H1 (cell line): ENCODE data around the gene COL8A1. TPM values are rescaled to one million over a fixed set of nuclear protein-coding genes. Genes with fewer than 3 reads are reported as not detected.

Source experiments
- CTCF ChIA-PET: fragments of 300-600 bp; sonication (Branson Sonifier 250); formaldehyde crosslinking; loops from one replicate; lab custom pipeline; 2021; ENCODE audit not compliant: partially characterized antibody; lab: Charles Lee
- POLR2A ChIA-PET: fragments of 300-600 bp; sonication (Branson Sonifier 250); formaldehyde crosslinking; loops from one replicate; lab custom pipeline; 2021; ENCODE audit warnings: inconsistent platforms; ENCODE audit not compliant: partially characterized antibody; lab: Charles Lee
- DNase-seq, 2 experiments: peaks; one replicate each; pipeline versions ENCODE4 v3.0.0 to v3.0.0-alpha.2; 2010 to 2022; ENCODE audit warnings: low spot score in 2 of 2, low read depth in 1 of 2, mixed read lengths in 1 of 2
- FAIRE-seq: peaks from 2 replicates; lab custom pipeline; 2011; peaks lifted over from hg19 to GRCh38; lab: Jason Lieb, UNC
- H2AFZ ChIP-seq: 2 replicates; pipeline ENCODE4 v1.8.1; 2012; ENCODE audit warnings: low read length, inconsistent platforms
- H2AK5ac ChIP-seq: 2 replicates; pipeline ENCODE4 v1.6.1; 2013; ENCODE audit warnings: low read depth, low read length
- H2BK120ac ChIP-seq: replicated peaks from 2 replicates; pipeline ENCODE3; 2013; ENCODE audit warnings: low read depth, low read length, inconsistent platforms
- H2BK12ac ChIP-seq: 2 replicates; pipeline ENCODE4 v1.6.1; 2013; ENCODE audit warnings: low read depth, low read length
- H2BK15ac ChIP-seq: 2 replicates; pipeline ENCODE4 v1.6.1; 2013; ENCODE audit warnings: low read length
- H2BK20ac ChIP-seq: 2 replicates; pipeline ENCODE4 v1.6.1; 2013; ENCODE audit warnings: low read length
- H2BK5ac ChIP-seq: 2 replicates; pipeline ENCODE4 v1.6.1; 2013; ENCODE audit warnings: low read depth, low read length
- H3K14ac ChIP-seq: 2 replicates; pipeline ENCODE4 v1.6.1; 2013; ENCODE audit warnings: inconsistent platforms; ENCODE audit not compliant: insufficient read length
- H3K18ac ChIP-seq: 2 replicates; pipeline ENCODE4 v1.6.1; 2013; ENCODE audit warnings: low read length; ENCODE audit errors: extremely low read depth
- H3K23ac ChIP-seq: 2 replicates; pipeline ENCODE4 v1.6.1; 2013; ENCODE audit warnings: inconsistent platforms; ENCODE audit not compliant: insufficient read length
- H3K23me2 ChIP-seq: 2 replicates; pipeline ENCODE4 v1.6.1; 2013; ENCODE audit warnings: low read depth, low read length
- H3K27ac ChIP-seq: 2 replicates; pipeline ENCODE4 v1.6.1; 2011; ENCODE audit warnings: low read depth, low read length, inconsistent platforms
- H3K27me3 ChIP-seq, 4 experiments: replicated peaks in 1 of 4; 1 replicate in 1 of 4; 2 replicates in 3 of 4; pipeline versions ENCODE4 v1.6.1 to v1.8.1; 2011 to 2013; ENCODE audit warnings: low read length in 3 of 4, mild to moderate bottlenecking in 3 of 4, inconsistent platforms in 2 of 4, mixed read lengths in 2 of 4, moderate library complexity in 1 of 4; ENCODE audit not compliant: control insufficient read depth in 3 of 4, insufficient read depth in 3 of 4; ENCODE audit errors: extremely low read depth in 1 of 4
- H3K36me3 ChIP-seq, 4 experiments: 2 replicates each; pipeline versions ENCODE4 v1.6.1 to v1.8.1; 2011 to 2013; ENCODE audit warnings: mild to moderate bottlenecking in 4 of 4, low read length in 3 of 4, moderate library complexity in 2 of 4, control low read depth in 1 of 4, inconsistent platforms in 1 of 4; ENCODE audit not compliant: insufficient read depth in 4 of 4, control insufficient read depth in 2 of 4
- H3K4ac ChIP-seq: replicated peaks from 2 replicates; pipeline ENCODE3; 2013; ENCODE audit warnings: low read length, low read depth, mixed read lengths, inconsistent platforms; ENCODE audit not compliant: insufficient read length
- H3K4me1 ChIP-seq, 4 experiments: replicated peaks in 1 of 4; 1 replicate in 1 of 4; 2 replicates in 3 of 4; pipeline versions ENCODE4 v1.6.1 to v1.8.1; 2011 to 2013; ENCODE audit warnings: low read length in 3 of 4, inconsistent platforms in 2 of 4, mixed read lengths in 1 of 4; ENCODE audit not compliant: insufficient read depth in 4 of 4, control insufficient read depth in 3 of 4
- H3K4me2 ChIP-seq, 2 experiments: 2 replicates each; pipeline versions ENCODE4 v1.6.1 to v1.8.1; 2011 to 2013; ENCODE audit warnings: low read depth in 2 of 2, low read length in 2 of 2, control low read depth in 1 of 2, inconsistent platforms in 1 of 2, mild to moderate bottlenecking in 1 of 2; ENCODE audit not compliant: insufficient read depth in 1 of 2
- H3K4me3 ChIP-seq, 4 experiments: fragments of 200-600, 300-600 bp in 1 of 4; sonication (generic), shearing (Covaris generic), sonication (Bioruptor Twin) in 1 of 4; 2 replicates each; pipeline versions ENCODE4 v1.5.1 to v1.8.1; 2011 to 2016; ENCODE audit warnings: low read length in 4 of 4, low read depth in 3 of 4, control low read depth in 2 of 4, inconsistent platforms in 2 of 4, mild to moderate bottlenecking in 2 of 4, mixed read lengths in 1 of 4, moderate library complexity in 1 of 4; ENCODE audit not compliant: insufficient read depth in 2 of 4; ENCODE audit errors: extremely low read depth in 1 of 4
- H3K56ac ChIP-seq: replicated peaks from 2 replicates; pipeline ENCODE3; 2013; ENCODE audit warnings: low read depth, mild to moderate bottlenecking, mixed read lengths, low read length, inconsistent platforms; ENCODE audit not compliant: insufficient read length
- H3K79me1 ChIP-seq: 2 replicates; pipeline ENCODE4 v1.6.1; 2013; ENCODE audit warnings: low read depth, low read length, control low read depth
- H3K79me2 ChIP-seq, 2 experiments: 2 replicates each; pipeline versions ENCODE4 v1.6.1 to v1.8.1; 2012 to 2013; ENCODE audit warnings: low read length in 2 of 2, mild to moderate bottlenecking in 2 of 2, inconsistent platforms in 1 of 2; ENCODE audit not compliant: insufficient read depth in 2 of 2, control insufficient read depth in 1 of 2
- H3K9ac ChIP-seq, 4 experiments: replicated peaks in 1 of 4; 1 replicate in 1 of 4; 2 replicates in 3 of 4; pipeline versions ENCODE4 v1.6.1 to v1.8.1; 2011 to 2013; ENCODE audit warnings: low read depth in 3 of 4, low read length in 3 of 4, control low read depth in 2 of 4, mild to moderate bottlenecking in 2 of 4, moderate library complexity in 2 of 4, inconsistent platforms in 1 of 4; ENCODE audit errors: extremely low read depth in 1 of 4
- H3K9me3 ChIP-seq, 2 experiments: 2 replicates each; pipeline versions ENCODE4 v1.6.1 to v1.8.1; 2012 to 2013; ENCODE audit warnings: mild to moderate bottlenecking in 2 of 2, moderate library complexity in 2 of 2, control low read depth in 1 of 2, inconsistent platforms in 1 of 2, low read depth in 1 of 2, low read length in 1 of 2, mixed read lengths in 1 of 2; ENCODE audit not compliant: insufficient read depth in 2 of 2
- H4K20me1 ChIP-seq, 2 experiments: replicated peaks in 1 of 2; 2 replicates each; pipeline versions ENCODE3 to v1.8.1; 2011 to 2013; ENCODE audit warnings: inconsistent platforms in 2 of 2, low read length in 2 of 2, mild to moderate bottlenecking in 1 of 2; ENCODE audit not compliant: insufficient read depth in 2 of 2, control insufficient read depth in 1 of 2
- H4K5ac ChIP-seq: 2 replicates; pipeline ENCODE4 v1.6.1; 2013; ENCODE audit warnings: low read length, low read depth, mixed read lengths, inconsistent platforms; ENCODE audit not compliant: insufficient read length
- H4K8ac ChIP-seq: 2 replicates; pipeline ENCODE4 v1.8.0; 2013; ENCODE audit warnings: mild to moderate bottlenecking, moderate library complexity, low read length, inconsistent platforms; ENCODE audit not compliant: insufficient read depth; ENCODE audit errors: extremely low read depth
- H4K91ac ChIP-seq: replicated peaks from 2 replicates; pipeline ENCODE3; 2013; ENCODE audit warnings: low read length, mixed read lengths, inconsistent platforms; ENCODE audit not compliant: insufficient read length
- FOSL1 ChIP-seq: IDR thresholded peaks from 2 replicates; pipeline ENCODE4 v1.6.1; 2011; ENCODE audit warnings: mild to moderate bottlenecking, low read depth, low read length, moderate library complexity; ENCODE audit not compliant: insufficient read depth
- JUN ChIP-seq: IDR thresholded peaks from 2 replicates; pipeline ENCODE4 v1.6.1; 2011; ENCODE audit warnings: low read depth, mild to moderate bottlenecking, improper control_type of control experiment, low read length
- KDM5A ChIP-seq: fragments of 200-600 bp; IDR thresholded peaks from 2 replicates; pipeline ENCODE4 v1.7.1; 2012; ENCODE audit warnings: mild to moderate bottlenecking, low read length, inconsistent platforms, mixed read lengths
- MAX ChIP-seq: IDR thresholded peaks from 2 replicates; pipeline ENCODE4 v1.6.1; 2012; ENCODE audit warnings: inconsistent platforms
- PHF8 ChIP-seq: fragments of 200-600 bp; sonication (generic); conservative IDR thresholded peaks from 2 replicates; pipeline ENCODE4 v1.7.1; 2012; ENCODE audit warnings: low read depth, mild to moderate bottlenecking, inconsistent platforms, low read length, moderate library complexity
- RNF2 ChIP-seq: fragments of 200-900, 300-1000 bp; sonication (generic); IDR thresholded peaks from 2 replicates; pipeline ENCODE4 v1.7.1; 2016; ENCODE audit warnings: borderline replicate concordance, low read depth, mild to moderate bottlenecking, antibody characterized with exemption, low read length; ENCODE audit not compliant: poor library complexity, severe bottlenecking; ENCODE audit errors: missing control alignments
- ZNF274 ChIP-seq: IDR thresholded peaks from 2 replicates; pipeline ENCODE4 v1.7.0; 2012; ENCODE audit warnings: low read length, borderline replicate concordance; ENCODE audit errors: extremely low read depth
- WGBS, 2 experiments: shearing (Covaris generic) in 1 of 2; methylation state at CpG; one replicate each; pipeline versions ENCODE4 v1.1.6 to v1.1.7; 2013 to 2015; ENCODE audit warnings: low lambda C conversion rate in 2 of 2, mixed read lengths in 2 of 2, inconsistent platforms in 1 of 2, low coverage in 1 of 2, missing lambda C conversion rate in 1 of 2; ENCODE audit not compliant: insufficient replicate concordance in 2 of 2, insufficient coverage in 1 of 2, insufficient read length in 1 of 2; ENCODE audit errors: extremely low coverage in 1 of 2, missing lambda C conversion rate in 1 of 2; 5-methylcytosine and 5-hydroxymethylcytosine counted together
- polyA plus RNA-seq, 7 experiments: library from polyadenylated mRNA; depleted of rRNA in 3 of 7; stranded (reverse) in 5 of 7; unstranded in 2 of 7; fragments of >200 nt in 5 of 7; fragments of 200-250 nt in 2 of 7; gene quantifications; 1 replicate in 5 of 7; 2 replicates in 1 of 7; 4 replicates in 1 of 7; pipeline versions ENCODE4 v1.2.1 to v1.2.3, GENCODE V29; 2011 to 2013; ENCODE audit warnings: missing spikeins in 2 of 7, mixed read lengths in 2 of 7
- total RNA-seq: library from RNA; stranded (reverse); fragmentation: NEBNext Ultra II Directional; extraction: Animal tissue kit (Norgen Biotek cat#: 25700); gene quantifications from 2 replicates; pipeline ENCODE4 v1.2.1, GENCODE V29; 2021

COL8A1 gene
- total and polyA plus RNA-seq, 2 of the 8 experiments (the other 6 are each of a cell fraction or from before 2014, with no cell fraction given): 0.21 to 1.2 TPM

GRCh38 chr3:99767291-99767690 lies 128.9 kb downstream of the COL8A1 start:
- Histone ChIP-seq H4K8ac (no peak overlapping the region), H3K36me3 (no peaks in the 10 kb centered on the region), H3K4ac (no peak overlapping the region), H3K23ac (no peak overlapping the region), H2BK20ac (no peak overlapping the region), H3K18ac (no peak overlapping the region), H2AFZ (no peak overlapping the region), H3K9me3 (no peaks in the 10 kb centered on the region), H3K79me1 (no peaks in the 10 kb centered on the region), H3K4me3 (no peak overlapping the region), H4K91ac (no peak overlapping the region), H3K4me1 (no peaks in the 10 kb centered on the region), H3K27ac (no peak overlapping the region), H3K14ac (no peak overlapping the region), H2AK5ac (no peak overlapping the region), H3K9ac (no peak overlapping the region), H4K20me1 (no peaks in the 10 kb centered on the region), H2BK12ac (no peak overlapping the region), H3K79me2 (no peaks in the 10 kb centered on the region), H3K27me3 (no peaks in the 10 kb centered on the region), H4K5ac (no peak overlapping the region), H2BK5ac (no peak overlapping the region), H3K4me2 (no peak overlapping the region), H2BK15ac (no peak overlapping the region), H2BK120ac (no peak overlapping the region), H3K23me2 (no peaks in the 10 kb centered on the region), H3K56ac (no peak overlapping the region)
- DNase-seq (no peak), FAIRE-seq (no peak)
- TF ChIP-seq RNF2 (no peak), PHF8 (no peak), KDM5A (no peak), MAX (no peak), JUN (no peak), FOSL1 (no peak), ZNF274 (no peak)
- POLR2A ChIA-PET: no interaction called here
- CTCF ChIA-PET: interaction anchor here (0.7 to 1.8 kb wide), 3 partner anchors 10 to 278 kb away, joined by 3 to 5 read pairs (median 5); no protein-coding TSS in a partner anchor
- 87% methylated on average over 2 of the region's 2 CpGs; no CpG with 5 or more reads in 1 of the 2 experiments for WGBS, 2 experiments
